ENCODE measurements around the gene SERHL2.
"Not testable (repeated sequence)": the region's sequence is repeated elsewhere in the genome, so short reads cannot be mapped to it uniquely, and the experiment has no call there.

The SERHL2 gene

DNA sequence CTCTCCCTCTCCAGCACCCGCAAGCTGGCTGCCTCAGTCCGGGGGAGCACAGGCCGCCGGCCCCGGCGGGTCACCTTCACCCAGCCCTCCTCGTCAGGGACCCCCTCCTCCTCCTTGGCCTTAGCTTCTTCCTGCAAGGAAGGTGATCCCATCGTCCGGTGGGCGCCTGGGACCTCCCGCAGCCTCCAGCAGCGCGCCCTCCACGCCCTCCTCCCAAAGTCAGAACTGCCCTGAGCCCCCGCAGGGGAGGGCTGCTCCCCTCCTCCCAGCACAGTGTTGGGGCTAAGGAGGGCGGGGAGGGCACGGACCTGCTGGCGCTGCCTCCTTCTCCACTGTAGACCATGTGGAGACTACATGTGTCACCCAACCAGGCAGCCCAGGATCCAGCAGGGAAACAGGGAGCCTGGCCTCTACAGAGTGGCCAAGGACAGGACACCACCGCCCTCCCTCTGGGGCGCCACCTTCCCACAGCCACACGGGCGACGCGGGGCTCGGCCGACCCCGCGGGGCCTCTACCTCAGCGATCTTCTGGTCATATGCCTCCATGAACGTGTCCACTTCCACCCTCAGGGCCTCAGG, 22.3 kb downstream of the SERHL2 start:
- DNase-seq = not testable (repeated sequence)

DNA sequence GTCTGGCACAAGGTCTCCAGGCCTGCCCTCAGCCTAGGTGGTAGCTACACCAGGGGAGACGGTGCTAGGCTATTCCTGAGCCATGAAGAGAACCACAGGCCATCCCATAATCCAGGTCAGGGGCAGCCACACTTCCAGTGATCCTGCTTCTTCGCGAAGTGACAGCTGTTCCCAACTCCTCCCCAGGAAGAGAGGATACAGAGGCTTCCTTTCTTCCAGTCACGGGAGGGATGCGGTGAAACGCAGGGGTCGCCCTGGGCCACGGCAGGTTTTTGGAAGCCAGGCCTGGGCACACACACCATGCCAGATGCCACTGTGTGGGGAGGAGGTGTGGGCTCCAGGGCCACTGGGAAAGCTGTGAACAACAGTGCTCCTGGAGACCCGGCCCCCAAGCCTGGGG, 23.4 kb downstream of the SERHL2 start:
- not testable (repeated sequence) for DNase-seq

- no peak for DNase-seq
These were observed 24.0 kb downstream of the SERHL2 start for GRCh38 chr22:42577623-42578240.

GRCh38 chr22:42580040-42580439, 26.3 kb downstream of the SERHL2 start:
- DNase-seq = not testable (repeated sequence)

GRCh38 chr22:42581194-42581761, 27.5 kb downstream of the SERHL2 start:
- DNase-seq = not testable (repeated sequence)

GRCh38 chr22:42581762-42582716, 28.3 kb downstream of the SERHL2 start:
- DNase-seq = peak; percentile 94

GRCh38 chr22:42582987-42583386, 29.2 kb downstream of the SERHL2 start:
- no peak for DNase-seq

GRCh38 chr22:42584364-42584940, 30.7 kb downstream of the SERHL2 start:
- DNase-seq = no peak

GRCh38 chr22:42585096-42585495, 31.3 kb downstream of the SERHL2 start:
- no peak for DNase-seq

DNA sequence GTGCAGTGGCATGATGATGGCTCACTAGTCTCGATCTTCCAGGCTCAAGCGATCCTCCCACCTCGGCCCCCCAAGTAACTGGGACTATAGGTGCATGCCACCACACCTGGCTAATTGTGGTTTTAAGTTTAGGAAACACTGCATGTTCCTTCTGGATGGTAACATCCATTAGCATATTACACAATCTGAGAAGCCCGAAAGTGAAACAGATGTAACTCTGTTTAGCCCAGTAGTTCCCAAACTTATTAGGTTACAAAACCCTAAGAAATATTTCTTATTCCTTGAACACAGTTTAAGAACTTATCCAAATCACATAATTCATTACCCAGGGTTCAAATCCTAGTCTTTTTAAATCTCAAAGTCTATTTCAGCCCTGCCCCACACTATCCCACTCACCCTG, 32.6 kb downstream of the SERHL2 start:
- DNase-seq = no peak

DNA sequence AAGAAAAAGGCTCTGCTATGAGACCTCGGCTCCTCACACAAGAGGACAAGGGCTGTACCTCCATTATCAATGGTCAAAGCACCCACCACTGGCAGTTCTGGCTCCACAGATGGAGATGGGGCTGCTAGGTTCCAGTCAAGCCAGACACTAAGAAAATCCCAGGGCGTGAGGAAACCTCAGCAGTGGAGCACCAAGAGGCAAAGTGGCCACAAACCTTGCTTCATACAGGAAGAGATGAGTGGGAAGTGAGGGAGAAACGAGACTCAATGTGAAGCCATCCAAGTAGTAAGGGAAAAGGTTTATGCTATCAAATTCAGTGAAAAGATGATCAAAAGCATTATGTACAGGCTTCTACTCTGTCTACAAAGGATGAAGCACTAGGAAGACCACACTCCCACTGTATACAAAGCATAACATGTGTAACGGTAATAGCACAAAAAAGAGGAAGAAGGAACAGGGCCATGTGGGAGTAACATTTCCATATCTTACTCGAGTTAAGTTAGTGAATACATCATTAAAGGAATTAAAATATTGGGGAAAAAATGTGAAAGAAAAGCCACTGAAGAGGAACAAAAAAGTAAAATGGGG, 33.9 kb downstream of the SERHL2 start:
- DNase-seq = no peak

- DNase-seq = no peak
These were observed 38.2 kb downstream of the SERHL2 start for GRCh38 chr22:42591987-42592386.

DNA sequence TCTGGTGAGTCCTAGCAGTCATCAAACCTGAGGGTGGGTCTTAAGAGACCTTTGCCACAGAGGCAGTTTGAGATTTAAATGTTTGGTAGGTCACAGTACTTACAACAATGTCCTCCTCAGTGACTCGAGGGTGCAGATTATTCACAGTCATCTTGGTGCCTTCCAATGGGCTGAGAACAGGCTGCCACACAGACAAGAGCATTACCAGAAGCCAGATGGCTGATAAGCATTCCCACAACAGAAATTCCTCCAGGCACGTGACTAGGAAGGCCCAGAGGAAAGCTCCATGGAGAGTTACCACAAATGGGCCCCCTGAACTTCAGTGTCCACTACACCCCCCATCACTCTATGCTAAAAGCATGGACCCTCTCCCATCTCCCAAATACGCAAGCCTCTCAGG, 41.7 kb downstream of the SERHL2 start:
- no peak for DNase-seq

DNA sequence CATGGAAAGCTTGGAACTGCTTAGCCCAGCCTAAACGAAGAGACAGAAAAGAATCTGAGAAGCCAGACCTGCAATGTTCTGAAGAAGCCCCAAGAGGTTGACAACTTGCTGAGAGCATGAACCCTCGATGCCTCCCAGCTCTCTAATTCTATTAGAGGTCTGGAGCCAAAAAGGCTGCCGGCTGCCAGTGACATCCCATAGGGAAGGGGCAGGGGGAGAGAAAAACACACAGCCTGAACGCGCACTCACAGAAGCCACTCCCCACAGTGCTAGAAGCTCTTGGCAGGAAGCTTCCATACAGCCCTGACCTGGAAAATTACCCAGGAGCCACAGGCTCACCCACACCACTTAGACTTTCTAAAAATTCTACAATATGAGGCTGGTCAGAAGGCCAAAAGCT, 42.6 kb downstream of the SERHL2 start:
- DNase-seq = no peak

- DNase-seq = no peak
These were observed 43.2 kb downstream of the SERHL2 start for GRCh38 chr22:42596863-42597530.

DNA sequence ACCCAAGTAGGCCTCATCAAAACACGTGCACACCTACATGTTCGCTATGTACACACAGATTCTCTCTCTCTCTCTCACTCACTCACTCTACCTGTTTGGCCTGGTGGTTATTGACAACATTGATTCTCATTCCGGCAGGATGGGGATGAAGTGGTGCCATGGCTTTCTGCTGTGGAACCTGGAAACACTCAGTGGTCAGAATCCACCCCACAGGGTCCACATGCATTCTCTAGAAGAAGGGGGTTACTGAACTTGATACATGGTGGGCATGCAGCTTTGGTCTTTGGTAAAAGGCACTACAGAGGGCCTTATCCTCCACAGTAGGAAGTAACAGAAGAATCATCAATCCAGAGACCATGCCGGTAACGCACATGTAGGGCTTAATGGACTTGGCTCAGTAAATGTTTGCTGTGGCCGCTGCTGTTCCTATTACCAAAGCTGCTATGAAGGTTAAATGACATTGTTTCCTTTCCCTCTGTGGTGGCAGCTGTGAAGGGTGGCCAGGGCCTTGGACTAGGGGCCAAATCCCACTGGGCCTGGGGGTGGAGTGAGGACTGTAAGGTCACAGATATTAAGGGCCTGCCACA, 48.2 kb downstream of the SERHL2 start:
- DNase-seq = no peak

- DNase-seq = no peak
These were observed 48.7 kb downstream of the SERHL2 start for GRCh38 chr22:42602470-42602869.

DNA sequence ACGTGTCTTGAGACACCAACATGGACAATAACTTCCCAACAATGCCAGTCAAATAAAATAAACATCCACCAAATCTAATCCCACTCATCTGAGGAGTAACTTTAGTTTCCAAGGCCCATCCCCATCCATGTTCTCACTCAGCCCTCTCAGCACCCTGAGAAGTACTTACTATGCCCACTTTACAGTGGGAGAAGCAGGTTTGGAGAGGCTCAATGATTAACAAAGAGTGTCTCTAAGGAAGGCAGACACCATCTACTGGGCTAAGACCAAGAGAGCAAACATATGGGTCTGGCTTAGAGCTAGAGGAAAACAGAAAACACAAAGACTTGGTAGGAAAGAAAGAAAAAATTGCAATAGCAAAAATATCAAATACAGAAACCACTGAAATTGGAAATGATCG, 49.7 kb downstream of the SERHL2 start:
- no peak for DNase-seq

DNA sequence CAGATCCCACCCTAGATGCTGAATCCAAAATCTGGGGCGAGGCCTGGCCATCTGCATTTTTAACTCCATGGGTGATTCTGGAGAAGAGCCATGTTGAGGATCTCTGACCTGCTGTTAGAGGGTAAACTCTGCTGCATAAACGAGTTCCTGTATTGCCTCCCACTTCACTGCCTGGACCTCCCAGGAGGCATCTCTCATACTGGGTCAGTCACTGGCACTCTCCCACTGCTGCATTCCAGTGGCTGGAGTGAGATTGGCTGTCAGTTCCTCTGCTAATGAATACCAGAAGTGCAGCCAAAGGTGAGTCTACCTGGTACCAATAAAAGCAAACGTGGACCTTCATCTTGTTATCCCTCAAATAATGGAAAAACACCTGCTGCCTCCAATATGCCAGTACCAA, 50.6 kb downstream of the SERHL2 start:
- DNase-seq = no peak

- DNase-seq = not testable (repeated sequence)
These were observed 53.9 kb downstream of the SERHL2 start for GRCh38 chr22:42607641-42608040.

DNA sequence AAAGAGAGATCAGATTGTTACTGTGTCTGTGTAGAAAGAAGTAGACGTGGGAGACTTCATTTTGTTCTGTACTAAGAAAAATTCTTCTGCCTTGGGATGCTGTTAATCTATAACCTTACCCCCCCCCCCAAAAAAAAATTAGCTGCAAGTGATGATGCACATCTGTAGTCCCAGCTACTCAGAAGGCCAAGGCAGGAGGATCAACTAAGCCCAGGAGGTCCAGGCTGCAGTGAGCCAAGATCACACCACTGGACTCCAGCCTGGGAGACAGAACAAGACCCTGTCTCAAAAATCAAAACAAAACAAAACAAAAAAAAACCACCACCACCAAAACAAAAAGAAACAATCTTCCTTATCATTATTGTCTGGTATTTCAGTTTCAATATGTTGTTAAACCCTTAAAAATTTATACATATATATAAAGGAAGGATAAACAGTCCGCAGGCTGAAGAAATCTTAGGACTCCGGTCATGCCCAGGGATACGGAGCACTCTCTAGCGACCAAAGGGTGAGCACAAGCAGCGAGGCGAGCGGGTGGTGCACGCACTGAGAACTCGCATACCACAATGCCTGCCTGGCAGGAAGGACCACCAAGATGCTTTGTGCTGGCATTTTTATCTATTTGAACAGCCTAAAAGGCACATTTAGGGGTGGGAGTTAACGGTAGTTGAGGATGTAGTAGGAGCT, 54.5 kb downstream of the SERHL2 start:
- DNase-seq = no peak
